ENCODE results near the gene PPCDC.

DNA sequence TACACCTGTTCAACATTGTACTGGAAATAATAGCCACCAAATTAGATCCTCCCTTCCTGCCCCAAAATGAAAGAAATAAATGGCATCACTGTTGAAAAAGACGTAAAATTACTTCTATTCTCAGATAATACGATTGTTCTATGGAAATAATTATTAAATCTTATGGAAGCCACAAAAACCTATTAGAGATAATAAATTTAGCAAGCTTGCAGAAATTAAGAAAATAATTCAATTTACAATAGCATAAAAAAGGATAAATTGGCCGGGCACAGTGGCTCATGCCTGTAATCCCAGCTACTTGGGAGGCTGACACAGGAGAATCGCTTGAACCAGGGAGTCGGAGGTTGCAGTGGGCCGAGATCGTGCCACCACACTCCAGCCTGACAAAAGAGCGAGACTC lies 57.8 kb downstream of the PPCDC start:
- TF ChIP-seq, protein P1, sequence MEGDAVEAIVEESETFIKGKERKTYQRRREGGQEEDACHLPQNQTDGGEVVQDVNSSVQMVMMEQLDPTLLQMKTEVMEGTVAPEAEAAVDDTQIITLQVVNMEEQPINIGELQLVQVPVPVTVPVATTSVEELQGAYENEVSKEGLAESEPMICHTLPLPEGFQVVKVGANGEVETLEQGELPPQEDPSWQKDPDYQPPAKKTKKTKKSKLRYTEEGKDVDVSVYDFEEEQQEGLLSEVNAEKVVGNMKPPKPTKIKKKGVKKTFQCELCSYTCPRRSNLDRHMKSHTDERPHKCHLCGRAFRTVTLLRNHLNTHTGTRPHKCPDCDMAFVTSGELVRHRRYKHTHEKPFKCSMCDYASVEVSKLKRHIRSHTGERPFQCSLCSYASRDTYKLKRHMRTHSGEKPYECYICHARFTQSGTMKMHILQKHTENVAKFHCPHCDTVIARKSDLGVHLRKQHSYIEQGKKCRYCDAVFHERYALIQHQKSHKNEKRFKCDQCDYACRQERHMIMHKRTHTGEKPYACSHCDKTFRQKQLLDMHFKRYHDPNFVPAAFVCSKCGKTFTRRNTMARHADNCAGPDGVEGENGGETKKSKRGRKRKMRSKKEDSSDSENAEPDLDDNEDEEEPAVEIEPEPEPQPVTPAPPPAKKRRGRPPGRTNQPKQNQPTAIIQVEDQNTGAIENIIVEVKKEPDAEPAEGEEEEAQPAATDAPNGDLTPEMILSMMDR (IDR thresholded peaks at IDR 0.05) = no peak
- TF ChIP-seq EP300 (IDR thresholded peaks at IDR 0.05) (no peak), POLR2AphosphoS5 (IDR thresholded peaks at IDR 0.05) (no peak)

All from upper lobe of left lung (tissue), 4 donors.